ENCODE results near the gene TBXA2R.
A peak's percentile ranks its signal among the peaks of the same experiment; 100 is the strongest.

TBXA2R gene

DNA sequence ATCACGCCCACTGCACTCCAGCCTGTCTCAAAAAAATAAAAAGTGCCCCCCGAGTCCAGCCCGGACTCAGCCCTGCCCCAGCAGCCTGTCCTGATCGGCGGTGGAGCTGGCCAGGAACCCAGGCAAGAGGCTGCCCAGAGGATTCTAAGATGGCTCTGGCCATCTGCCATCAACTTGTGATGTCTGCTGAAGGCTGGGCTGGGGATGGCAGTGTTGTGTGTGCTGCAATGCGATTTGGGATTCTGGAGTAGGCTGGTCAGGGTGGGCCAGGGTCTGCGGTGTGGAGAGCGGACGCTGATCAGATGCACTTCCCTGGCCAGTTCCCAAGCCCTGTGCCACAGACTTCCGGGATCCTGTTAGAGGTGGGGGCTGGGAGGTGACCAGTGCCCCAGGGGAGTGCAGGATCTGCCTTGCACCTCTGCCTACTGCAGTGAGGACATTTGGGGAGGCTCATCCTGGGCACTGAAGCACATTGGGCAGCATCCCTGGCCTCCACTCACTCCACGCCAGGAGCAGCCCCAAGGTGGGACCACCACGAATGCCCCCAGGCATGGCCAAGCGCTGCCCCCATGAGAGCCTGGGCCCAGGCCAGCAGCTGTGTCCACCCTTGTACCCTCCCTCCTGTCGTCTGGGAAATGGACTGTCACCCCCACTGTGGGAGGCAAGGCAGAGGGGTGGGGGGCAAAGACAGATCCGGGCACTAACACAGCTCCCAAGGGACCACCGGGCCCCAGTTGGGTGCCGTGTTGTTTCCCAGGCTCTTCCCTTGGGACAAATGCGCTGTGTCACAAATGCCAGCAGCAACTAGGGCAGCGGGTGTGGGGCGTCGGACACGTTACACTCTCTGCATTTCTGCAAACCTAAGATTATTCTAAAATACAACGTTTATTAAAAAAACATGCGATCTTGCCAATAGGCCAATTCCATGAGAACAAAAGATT, 3.4 kb upstream of the TBXA2R start:
- peak; percentile 49 for DNase-seq (ENCODE audit: low read depth)
- TF ChIP-seq, protein P1, sequence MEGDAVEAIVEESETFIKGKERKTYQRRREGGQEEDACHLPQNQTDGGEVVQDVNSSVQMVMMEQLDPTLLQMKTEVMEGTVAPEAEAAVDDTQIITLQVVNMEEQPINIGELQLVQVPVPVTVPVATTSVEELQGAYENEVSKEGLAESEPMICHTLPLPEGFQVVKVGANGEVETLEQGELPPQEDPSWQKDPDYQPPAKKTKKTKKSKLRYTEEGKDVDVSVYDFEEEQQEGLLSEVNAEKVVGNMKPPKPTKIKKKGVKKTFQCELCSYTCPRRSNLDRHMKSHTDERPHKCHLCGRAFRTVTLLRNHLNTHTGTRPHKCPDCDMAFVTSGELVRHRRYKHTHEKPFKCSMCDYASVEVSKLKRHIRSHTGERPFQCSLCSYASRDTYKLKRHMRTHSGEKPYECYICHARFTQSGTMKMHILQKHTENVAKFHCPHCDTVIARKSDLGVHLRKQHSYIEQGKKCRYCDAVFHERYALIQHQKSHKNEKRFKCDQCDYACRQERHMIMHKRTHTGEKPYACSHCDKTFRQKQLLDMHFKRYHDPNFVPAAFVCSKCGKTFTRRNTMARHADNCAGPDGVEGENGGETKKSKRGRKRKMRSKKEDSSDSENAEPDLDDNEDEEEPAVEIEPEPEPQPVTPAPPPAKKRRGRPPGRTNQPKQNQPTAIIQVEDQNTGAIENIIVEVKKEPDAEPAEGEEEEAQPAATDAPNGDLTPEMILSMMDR (conservative IDR thresholded peaks at IDR 0.05; ENCODE audit: low read depth, low read length), result no peak
- no peak overlapping the region for H3K4me3 ChIP-seq (ENCODE audit: low read depth, low read length)

DNA sequence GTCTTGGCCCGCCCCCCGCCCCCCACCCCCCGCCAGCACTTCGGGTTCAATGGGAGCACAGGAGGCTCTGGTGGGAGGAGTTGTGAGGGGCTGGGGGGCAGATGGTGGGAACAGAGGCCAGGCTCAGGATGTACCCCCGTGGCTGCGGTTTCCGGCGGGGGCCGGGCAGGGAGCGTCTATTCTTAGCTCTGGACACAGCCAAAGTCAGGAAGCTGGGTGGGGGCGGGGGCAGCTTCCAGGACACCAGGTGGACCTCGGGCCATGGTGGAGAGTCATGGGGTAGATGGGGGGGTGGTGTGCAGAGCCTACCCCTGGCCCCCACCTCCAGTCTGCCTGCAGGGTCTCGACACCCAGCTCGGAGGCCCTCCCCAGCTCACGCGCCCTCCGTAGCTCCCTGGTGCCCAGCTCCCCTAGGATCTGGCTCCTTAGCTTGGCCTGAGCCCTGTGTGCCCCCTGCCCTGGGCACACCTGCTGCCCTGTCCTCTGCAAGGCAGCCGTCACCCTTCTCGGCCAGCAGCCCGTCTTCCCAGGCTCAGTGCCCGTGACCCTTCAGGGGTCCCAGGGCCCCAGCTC, 2.2 kb upstream of the TBXA2R start:
- TF ChIP-seq, protein P1 (conservative IDR thresholded peaks at IDR 0.05; ENCODE audit: low read depth, low read length), result no peak
- H3K4me3 ChIP-seq (ENCODE audit: low read depth, low read length), result no peak overlapping the region
- peak; percentile 76 for DNase-seq (ENCODE audit: low read depth)

DNA sequence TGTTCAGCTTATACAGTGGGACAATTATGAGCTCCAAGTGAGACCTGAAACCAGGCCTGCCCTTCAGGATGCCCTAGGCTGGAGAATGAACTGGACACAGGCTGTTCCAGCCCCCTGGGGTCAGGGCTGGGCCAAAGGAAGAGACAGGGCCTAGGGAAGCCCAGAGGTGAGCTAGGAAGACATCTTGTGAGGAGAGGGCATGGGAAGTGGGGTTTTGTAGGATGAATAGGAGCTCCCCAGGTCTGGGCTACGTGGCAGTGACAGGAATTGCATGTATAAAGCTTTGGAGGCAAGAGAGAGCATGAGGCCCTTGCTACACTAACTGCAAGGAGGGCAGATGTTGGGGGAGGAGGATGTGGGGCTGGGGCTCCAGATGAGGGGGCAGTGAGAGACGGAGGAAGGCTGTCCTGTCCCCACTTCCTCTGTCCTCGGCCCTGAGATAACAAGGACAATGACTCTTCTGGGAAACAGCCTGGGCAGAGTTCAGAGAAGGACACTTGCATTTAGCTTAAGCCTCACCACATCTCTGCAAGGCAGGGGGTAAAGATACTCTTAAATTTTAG, 1.5 kb upstream of the TBXA2R start:
- TF ChIP-seq, protein P1 (conservative IDR thresholded peaks at IDR 0.05; ENCODE audit: low read depth, low read length), result no peak
- peak overlapping the region; percentile 11 for H3K4me3 ChIP-seq (ENCODE audit: low read depth, low read length)
- DNase-seq (ENCODE audit: low read depth), result no peak

DNA sequence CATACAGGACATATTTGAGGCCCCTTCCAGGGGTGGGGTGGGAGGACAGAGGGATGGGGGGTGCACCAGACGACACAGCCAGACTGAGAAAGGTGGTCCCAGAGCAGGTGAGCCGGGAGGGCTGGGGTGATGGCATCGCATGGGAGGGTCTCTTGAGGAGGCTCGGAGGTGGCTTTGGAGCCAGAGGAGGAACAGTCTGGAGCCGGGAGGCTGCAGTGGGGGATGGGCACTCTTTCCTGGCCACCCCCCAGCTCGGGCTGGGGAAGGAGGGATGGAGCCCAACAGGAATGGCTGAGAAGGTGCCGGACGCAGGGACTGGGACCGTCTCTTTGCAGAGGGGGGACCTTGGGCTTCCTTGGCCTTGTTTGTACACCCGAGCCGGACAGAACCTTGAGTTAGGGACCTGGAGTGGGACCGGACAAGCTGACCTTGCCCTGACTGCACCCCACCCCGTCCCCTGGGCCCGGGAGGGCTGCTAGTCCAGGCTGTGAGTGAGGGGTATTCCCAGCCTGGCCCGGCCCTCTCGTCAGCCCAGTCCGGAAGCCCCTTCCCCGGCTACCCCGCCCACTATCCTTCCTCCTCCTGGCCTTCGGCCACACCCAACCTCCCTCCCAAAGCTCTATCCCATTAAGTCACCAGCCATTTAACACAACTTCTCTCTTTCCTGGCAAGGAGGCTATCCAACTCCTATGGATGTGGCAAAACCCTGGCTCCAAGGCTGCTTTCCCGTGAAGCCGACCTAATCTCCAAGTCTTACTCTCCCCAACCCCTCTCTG, 816 bp upstream of the TBXA2R start:
- H3K4me3 ChIP-seq (ENCODE audit: low read depth, low read length), result peak overlapping the region; percentile 68
- TF ChIP-seq, protein P1 (conservative IDR thresholded peaks at IDR 0.05; ENCODE audit: low read depth, low read length), result no peak
- DNase-seq (ENCODE audit: low read depth), result no peak

DNA sequence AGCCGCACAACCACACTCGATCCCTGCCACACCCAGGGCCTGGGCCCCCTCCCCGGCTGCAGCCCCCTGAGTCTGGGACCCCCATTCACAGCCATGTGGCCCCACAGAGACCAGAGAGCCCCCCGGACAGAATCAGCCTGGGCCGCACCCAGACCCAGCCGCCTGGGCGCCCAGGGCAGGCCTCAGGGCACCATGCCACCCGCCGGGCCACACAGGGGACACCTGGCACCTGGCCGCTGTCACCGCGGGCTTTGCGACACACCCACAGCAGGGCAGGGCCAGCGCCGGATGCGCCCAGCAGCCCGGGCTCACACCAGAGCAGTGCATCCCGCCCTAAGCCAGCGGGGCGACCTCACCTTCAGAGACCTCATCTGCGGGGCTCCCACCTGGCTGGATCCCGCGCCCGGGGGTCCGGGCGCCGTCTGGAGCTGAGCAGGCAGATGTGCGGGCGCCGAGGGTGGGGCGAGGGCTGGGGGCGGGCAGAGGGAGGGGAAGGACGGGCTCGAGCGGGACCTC, 443 bp downstream of the TBXA2R start:
- TF ChIP-seq, protein P1 (conservative IDR thresholded peaks at IDR 0.05; ENCODE audit: low read depth, low read length), result no peak
- peak overlapping the region; percentile 68 for H3K4me3 ChIP-seq (ENCODE audit: low read depth, low read length)
- DNase-seq (ENCODE audit: low read depth), result no peak

DNA sequence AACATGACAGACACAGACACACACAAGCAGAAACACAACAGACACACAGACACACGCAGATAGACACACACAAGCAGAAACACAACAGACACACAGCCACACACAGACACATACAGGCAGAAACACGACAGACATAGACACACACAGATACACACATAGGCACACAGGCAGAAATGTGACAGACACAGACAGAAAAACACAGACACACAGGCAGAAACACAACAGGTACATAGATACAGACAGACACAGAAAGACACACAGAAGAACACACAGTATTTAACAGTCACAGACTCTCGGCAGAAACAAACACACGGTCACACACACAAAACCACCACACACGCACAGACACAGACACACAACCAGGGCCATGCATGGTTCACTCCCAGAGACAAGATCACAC, 905 bp downstream of the TBXA2R start:
- TF ChIP-seq, protein P1 (conservative IDR thresholded peaks at IDR 0.05; ENCODE audit: low read depth, low read length), result no peak
- no peak for DNase-seq (ENCODE audit: low read depth)
- peak overlapping the region; percentile 68 for H3K4me3 ChIP-seq (ENCODE audit: low read depth, low read length)
